ENCODE data around the gene DAND5. TPM values are rescaled to one million over a fixed set of nuclear protein-coding genes. Genes with fewer than 3 reads are reported as not detected.
A peak's percentile ranks its signal among the peaks of the same experiment; 100 is the strongest.

Gene DAND5
- total RNA-seq, 1 donor from 2014 or later, result not detected

GRCh38 chr19:12983542-12984142, 14.3 kb downstream of the DAND5 start:
- peak in 1 of 2 donors; percentile 91 for DNase-seq (ENCODE audit: low spot score in 2 of 2)
- Histone ChIP-seq H3K9me3 (no peaks in the 10 kb centered on the region), H3K4me3 (peak overlapping the region; percentile 36 to 51), H3K27ac (no peak overlapping the region), H3K27me3 (no peaks in the 10 kb centered on the region), H3K36me3 (no peaks in the 10 kb centered on the region), H3K4me1 (peaks cover 0 to 5% of the 10 kb centered on the region in 2 donors)
- TF ChIP-seq CTCF (IDR thresholded peaks at IDR 0.05), result peak; percentile 86 to 99 (median 96)
- intact Hi-C loops (cut with DNase I), result loop anchor here (1.0 kb wide), 2 partner anchors 78 to 110 kb away; no protein-coding TSS in a partner anchor

- Histone ChIP-seq H3K4me3 (no peak overlapping the region), H3K9me3 (no peaks in the 10 kb centered on the region), H3K4me1 (peaks cover 0 to 5% of the 10 kb centered on the region in 2 donors), H3K27ac (no peak overlapping the region), H3K27me3 (no peaks in the 10 kb centered on the region), H3K36me3 (no peaks in the 10 kb centered on the region)
- TF ChIP-seq CTCF (IDR thresholded peaks at IDR 0.05), result no peak
- no peak for DNase-seq (ENCODE audit: low spot score in 2 of 2)
- intact Hi-C loops (cut with DNase I), result no loop called here
Observed at GRCh38 chr19:12984143-12984627, 14.8 kb downstream of the DAND5 start.

- no peak for DNase-seq (ENCODE audit: low spot score in 2 of 2)
- H3K9me3 ChIP-seq, result no peaks in the 10 kb centered on the region
- H3K4me3 ChIP-seq, result no peak overlapping the region
- H3K27ac ChIP-seq, result no peak overlapping the region
- H3K36me3 ChIP-seq, result no peaks in the 10 kb centered on the region
- peaks cover 0 to 5% of the 10 kb centered on the region in 2 donors for H3K4me1 ChIP-seq
- intact Hi-C loops (cut with DNase I), result no loop called here
- no peak for TF ChIP-seq CTCF (IDR thresholded peaks at IDR 0.05)
- no peaks in the 10 kb centered on the region for H3K27me3 ChIP-seq
Observed at GRCh38 chr19:12984683-12985048, 15.3 kb downstream of the DAND5 start.

GRCh38 chr19:12985049-12985776, 15.8 kb downstream of the DAND5 start:
- Histone ChIP-seq H3K4me3 (no peak overlapping the region), H3K36me3 (no peaks in the 10 kb centered on the region), H3K9me3 (no peaks in the 10 kb centered on the region), H3K27ac (no peak overlapping the region), H3K4me1 (peaks cover 0 to 5% of the 10 kb centered on the region in 2 donors), H3K27me3 (no peaks in the 10 kb centered on the region)
- no peak for TF ChIP-seq CTCF (IDR thresholded peaks at IDR 0.05)
- intact Hi-C loops (cut with DNase I), result no loop called here
- peak in 1 of 2 donors; percentile 46 for DNase-seq (ENCODE audit: low spot score in 2 of 2)

- Histone ChIP-seq H3K4me1 (peaks cover 0 to 5% of the 10 kb centered on the region in 2 donors), H3K36me3 (no peaks in the 10 kb centered on the region), H3K4me3 (no peak overlapping the region), H3K27me3 (no peaks in the 10 kb centered on the region), H3K9me3 (no peaks in the 10 kb centered on the region), H3K27ac (no peak overlapping the region)
- no peak for TF ChIP-seq CTCF (IDR thresholded peaks at IDR 0.05)
- DNase-seq (ENCODE audit: low spot score in 2 of 2), result no peak
- intact Hi-C loops (cut with DNase I), result no loop called here
Observed at GRCh38 chr19:12986726-12987125, 17.4 kb downstream of the DAND5 start.
